HCT116 (cell line): ENCODE results near the gene SMIM28.

ENCODE experiments used
- CTCF ChIP-seq, 3 experiments: fragments of 200-600 bp in 1 of 3; sonication (generic) in 1 of 3; IDR thresholded peaks in 2 of 3; conservative IDR thresholded peaks in 1 of 3; 2 replicates each; pipeline ENCODE4 v1.5.1; 2012 to 2017; ENCODE audit warnings: low read depth in 2 of 3, low read length in 2 of 3, antibody characterized with exemption in 1 of 3, borderline replicate concordance in 1 of 3, control low read depth in 1 of 3, mild to moderate bottlenecking in 1 of 3, mixed read lengths in 1 of 3, mixed run types in 1 of 3, moderate library complexity in 1 of 3; ENCODE audit not compliant: insufficient read depth in 1 of 3
- POLR2A ChIP-seq: IDR thresholded peaks from 2 replicates; pipeline ENCODE4 v1.7.0; 2011; ENCODE audit warnings: borderline replicate concordance; ENCODE audit not compliant: insufficient read depth, insufficient read length; ENCODE audit errors: extremely low read depth

GRCh38 chr6:138403324-138403800 is 25.7 kb downstream of the SMIM28 start:
- TF ChIP-seq POLR2A = no peak
- TF ChIP-seq CTCF (IDR thresholded peaks at IDR 0.05 in 2 of 3, conservative IDR thresholded peaks at IDR 0.05 in 1 of 3; ENCODE audit: borderline replicate concordance in 1 of 3, insufficient read depth in 1 of 3, low read depth in 2 of 3, low read length in 2 of 3) = no peak
